Measurements from ENCODE around the gene ADRA2A. TPM values are rescaled to one million over a fixed set of nuclear protein-coding genes. Genes with fewer than 3 reads are reported as not detected.

ADRA2A gene
- total RNA-seq, 1 donor from 2014 or later: not detected

DNA sequence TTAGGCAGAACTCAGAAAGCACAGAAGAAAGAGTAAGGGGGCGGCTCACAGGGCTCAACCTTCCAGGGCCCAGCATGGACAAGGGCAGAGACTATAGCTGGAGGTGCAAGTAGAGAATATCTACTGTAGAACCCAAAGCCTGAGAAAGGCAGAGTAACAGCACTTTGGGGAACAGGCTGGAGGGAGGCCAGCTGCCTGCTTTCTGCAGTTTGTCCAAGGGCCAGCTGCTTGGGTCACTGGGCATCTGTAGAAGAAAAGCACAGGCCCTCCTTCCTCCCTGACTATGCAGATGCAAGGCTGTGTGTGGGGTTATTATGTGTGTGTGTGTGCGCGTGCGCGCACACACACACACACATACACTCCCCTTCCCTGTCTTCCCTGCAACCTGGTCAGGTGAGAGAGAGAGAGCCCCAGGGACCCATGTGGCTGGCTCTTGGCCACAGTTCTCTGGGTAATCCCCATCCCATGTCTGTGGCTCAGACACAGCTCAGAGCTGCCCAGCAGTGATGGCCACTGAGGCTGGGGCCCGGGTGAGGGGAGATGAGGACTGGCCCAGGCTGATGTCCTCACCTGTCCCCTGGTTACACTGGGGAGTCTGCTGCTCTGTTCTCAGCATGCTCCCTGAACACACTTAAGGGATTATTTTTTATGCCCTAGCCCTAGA lies 9.0 kb downstream of the ADRA2A start:
- H3K4me3 ChIP-seq (ENCODE audit: low read depth, low read length): no peak overlapping the region
- TF ChIP-seq CTCF (IDR thresholded peaks at IDR 0.05; ENCODE audit: insufficient read depth, low read length, poor library complexity, severe bottlenecking): no peak
- H3K27me3 ChIP-seq (ENCODE audit: control insufficient read depth, insufficient read depth, low read length): peaks cover 7% of the 10 kb centered on the region
- no peak for DNase-seq (ENCODE audit: low read depth)
- no peaks in the 10 kb centered on the region for H3K36me3 ChIP-seq (ENCODE audit: control insufficient read depth, insufficient read depth, low read length)

GRCh38 chr10:111086574-111086973 lies 9.7 kb downstream of the ADRA2A start:
- Histone ChIP-seq H3K27me3 (ENCODE audit: control insufficient read depth, insufficient read depth, low read length) (peaks cover 7% of the 10 kb centered on the region), H3K4me3 (ENCODE audit: low read depth, low read length) (no peak overlapping the region), H3K36me3 (ENCODE audit: control insufficient read depth, insufficient read depth, low read length) (no peaks in the 10 kb centered on the region)
- no peak for TF ChIP-seq CTCF (IDR thresholded peaks at IDR 0.05; ENCODE audit: insufficient read depth, low read length, poor library complexity, severe bottlenecking)
- no peak for DNase-seq (ENCODE audit: low read depth)

- Histone ChIP-seq H3K4me3 (ENCODE audit: low read depth, low read length) (no peak overlapping the region), H3K27me3 (ENCODE audit: control insufficient read depth, insufficient read depth, low read length) (no peaks in the 10 kb centered on the region), H3K36me3 (ENCODE audit: control insufficient read depth, insufficient read depth, low read length) (no peaks in the 10 kb centered on the region)
- TF ChIP-seq CTCF (IDR thresholded peaks at IDR 0.05; ENCODE audit: insufficient read depth, low read length, poor library complexity, severe bottlenecking): no peak
- no peak for DNase-seq (ENCODE audit: low read depth)
Measured at GRCh38 chr10:111087331-111087756, 10.5 kb downstream of the ADRA2A start.

GRCh38 chr10:111087968-111088505 lies 11.2 kb downstream of the ADRA2A start:
- no peak for TF ChIP-seq CTCF (IDR thresholded peaks at IDR 0.05; ENCODE audit: insufficient read depth, low read length, poor library complexity, severe bottlenecking)
- no peak for DNase-seq (ENCODE audit: low read depth)
- Histone ChIP-seq H3K27me3 (ENCODE audit: control insufficient read depth, insufficient read depth, low read length) (no peaks in the 10 kb centered on the region), H3K4me3 (ENCODE audit: low read depth, low read length) (no peak overlapping the region), H3K36me3 (ENCODE audit: control insufficient read depth, insufficient read depth, low read length) (no peaks in the 10 kb centered on the region)

DNA sequence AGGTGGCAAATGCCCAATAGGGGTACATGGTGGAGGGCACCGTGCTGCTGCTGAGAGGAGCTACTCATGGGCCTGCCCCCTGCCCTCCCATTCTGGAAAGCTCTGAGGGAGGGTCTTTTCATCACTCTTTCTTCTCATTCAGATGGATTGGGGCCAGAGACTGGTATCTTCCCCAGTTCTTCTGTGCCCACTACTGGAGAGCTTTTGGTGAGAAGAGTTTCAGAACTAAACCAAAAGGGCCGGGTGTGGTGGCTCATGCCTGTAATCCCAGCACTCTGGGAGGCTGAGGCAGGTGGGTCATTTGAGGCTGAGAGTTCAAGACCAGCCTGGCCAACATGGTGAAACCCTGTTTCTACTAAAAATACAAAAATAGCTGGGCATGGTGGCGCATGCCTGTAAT lies 12.5 kb downstream of the ADRA2A start:
- no peak for DNase-seq (ENCODE audit: low read depth)
- Histone ChIP-seq H3K36me3 (ENCODE audit: control insufficient read depth, insufficient read depth, low read length) (no peaks in the 10 kb centered on the region), H3K4me3 (ENCODE audit: low read depth, low read length) (no peak overlapping the region), H3K27me3 (ENCODE audit: control insufficient read depth, insufficient read depth, low read length) (no peaks in the 10 kb centered on the region)
- no peak for TF ChIP-seq CTCF (IDR thresholded peaks at IDR 0.05; ENCODE audit: insufficient read depth, low read length, poor library complexity, severe bottlenecking)

DNA sequence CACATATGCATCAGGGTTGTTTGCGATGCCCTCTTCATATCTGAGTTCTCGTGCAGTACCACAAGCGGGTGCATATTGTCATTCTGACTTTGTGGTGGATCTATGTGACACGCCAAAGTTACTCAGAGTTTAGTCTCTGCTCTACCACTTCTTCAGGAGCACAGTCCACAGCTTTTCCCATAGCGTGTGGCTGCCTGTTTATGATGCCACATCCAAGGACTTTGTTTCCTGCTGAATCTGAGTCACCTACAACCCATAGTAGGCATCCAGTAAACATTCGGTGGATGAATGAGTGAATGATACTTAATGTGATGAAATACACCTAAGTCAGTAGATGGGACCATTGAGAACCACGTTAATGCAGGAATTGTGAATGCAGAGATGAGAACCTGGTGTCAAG lies 15.0 kb downstream of the ADRA2A start:
- DNase-seq (ENCODE audit: low read depth): no peak

More for the DNA sequence above, 15.0 kb downstream of the ADRA2A start:
- TF ChIP-seq CTCF (IDR thresholded peaks at IDR 0.05; ENCODE audit: insufficient read depth, low read length, poor library complexity, severe bottlenecking): no peak
- no peak overlapping the region for H3K4me3 ChIP-seq (ENCODE audit: low read depth, low read length)
- no peaks in the 10 kb centered on the region for H3K27me3 ChIP-seq (ENCODE audit: control insufficient read depth, insufficient read depth, low read length)
- no peaks in the 10 kb centered on the region for H3K36me3 ChIP-seq (ENCODE audit: control insufficient read depth, insufficient read depth, low read length)

Measured in kidney epithelial cell (primary cell).